ENCODE results near the gene IMPDH1. TPM values are rescaled to one million over a fixed set of nuclear protein-coding genes. Genes with fewer than 3 reads are reported as not detected.

Gene IMPDH1
- total and polyA plus RNA-seq, 9 of the 15 experiments (the other 6 are each of a cell fraction or from before 2014, with no cell fraction given): 0.80 to 118 (median 64.3) TPM

DNA sequence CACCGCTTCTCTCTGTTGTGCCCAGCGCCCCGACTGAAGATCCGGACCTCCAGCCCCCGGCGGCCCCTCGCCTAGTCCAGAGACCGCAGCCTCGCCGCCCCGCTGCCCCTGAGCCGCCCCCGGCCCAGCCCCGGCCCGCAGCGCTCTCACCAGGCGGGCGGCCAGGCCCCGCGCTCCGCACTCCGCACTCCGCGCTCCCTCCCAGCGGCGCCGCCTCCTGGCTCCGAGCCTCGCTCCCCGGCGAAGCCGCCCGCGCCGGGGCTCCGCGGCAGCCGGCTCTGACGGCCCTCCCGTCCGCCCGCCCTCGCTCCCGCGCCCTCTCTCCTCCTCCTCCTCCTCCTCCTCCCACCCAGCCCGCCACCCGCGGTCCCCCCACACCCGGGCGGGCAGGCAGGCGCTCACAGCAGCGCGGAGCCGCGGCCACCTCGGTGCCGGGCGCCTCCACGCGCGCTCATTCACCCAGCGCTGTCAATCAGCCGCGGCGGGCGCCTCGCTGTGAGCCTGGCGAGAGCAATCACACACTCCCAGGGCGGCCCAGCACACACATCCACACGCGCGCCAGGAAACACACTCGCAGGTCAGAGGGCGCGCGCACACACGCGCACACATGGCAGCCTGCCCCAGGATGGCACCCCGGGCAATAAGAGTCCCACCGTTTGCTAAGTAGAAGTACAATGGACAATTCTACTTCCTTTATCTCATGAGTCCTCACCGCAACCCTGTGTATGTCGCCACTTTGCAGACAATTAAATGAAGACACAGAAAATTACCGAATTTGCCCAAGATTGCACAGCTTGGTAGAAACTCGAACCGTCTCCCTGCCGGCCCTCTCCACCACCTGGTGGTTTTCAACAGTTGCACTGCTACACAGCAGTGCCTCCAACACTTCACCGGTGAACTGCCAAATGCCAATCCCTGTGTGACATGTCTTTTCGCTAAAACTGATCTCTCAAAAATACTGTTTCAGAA lies 48.1 kb downstream of the IMPDH1 start, which contains the start of gene PRRT4 (continued):
- TF ChIP-seq BRF2 (IDR thresholded peaks at IDR 0.05; ENCODE audit: borderline replicate concordance, insufficient read depth, insufficient read length): no peak
- TF ChIP-seq ZNF696 (CRISPR knock-in tag; conservative IDR thresholded peaks at IDR 0.05): no peak
- no peak for TF ChIP-seq ZNF398 (CRISPR knock-in tag; IDR thresholded peaks at IDR 0.05)
- TF ChIP-seq TAF15 (IDR thresholded peaks at IDR 0.05; ENCODE audit: low read depth, low read length): no peak
- TF ChIP-seq KDM2B (CRISPR knock-in tag; IDR thresholded peaks at IDR 0.05): 0 out of 2 replicates have a peak, but pooled peaks have one; percentile 25

DNA sequence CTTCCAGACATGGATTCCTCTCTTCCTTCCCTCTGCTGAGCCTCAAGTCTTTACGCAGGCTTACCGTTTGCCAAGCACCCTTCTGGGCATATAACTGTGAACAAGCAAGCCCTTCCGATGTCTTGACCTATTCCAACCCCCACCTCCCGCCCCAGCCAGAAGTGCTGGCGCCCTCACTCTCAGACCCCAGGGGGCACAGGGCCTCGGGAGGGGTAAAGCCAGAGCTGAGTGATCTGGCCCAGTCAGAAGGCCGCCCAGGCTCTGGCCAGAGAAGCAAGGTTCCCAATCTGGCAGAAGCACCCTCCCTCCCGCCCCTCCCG lies 49.5 kb downstream of the IMPDH1 start:
- CTCF ChIA-PET (ENCODE audit: low intra/inter-chr PET ratio): no interaction called here
- H3K4me2 ChIP-seq (ENCODE audit: insufficient read depth, low read length): no peak overlapping the region
- POLR2A ChIA-PET: no interaction called here
- TF ChIP-seq TAF9B (IDR thresholded peaks at IDR 0.05; ENCODE audit: partially characterized antibody): no peak
- no peak for TF ChIP-seq ETV5 (CRISPR knock-in tag; IDR thresholded peaks at IDR 0.05; ENCODE audit: low read depth)
- TF ChIP-seq ZBTB7A (IDR thresholded peaks at IDR 0.05; ENCODE audit: borderline replicate concordance, control insufficient read depth, low read depth, low read length): no peak
- no peak for TF ChIP-seq NR0B1 (IDR thresholded peaks at IDR 0.05; ENCODE audit: partially characterized antibody)
- no peak for TF ChIP-seq L3MBTL2 (IDR thresholded peaks at IDR 0.05)
- TF ChIP-seq FOXJ2 (tag; IDR thresholded peaks at IDR 0.05): no peak
- TF ChIP-seq ZFP91 (CRISPR knock-in tag; IDR thresholded peaks at IDR 0.05): no peak
- TF ChIP-seq CBFA2T3 (IDR thresholded peaks at IDR 0.05): no peak
- no peak for TF ChIP-seq FOS (IDR thresholded peaks at IDR 0.05; ENCODE audit: extremely low read depth, insufficient read length)

More for the DNA sequence above, 49.5 kb downstream of the IMPDH1 start:
- H3K4me1 ChIP-seq (replicated peaks in 1 of 2; ENCODE audit: control insufficient read depth in 2 of 2, insufficient read depth in 2 of 2, low read length in 2 of 2): peaks cover 6 to 21% of the 10 kb centered on the region in 2 experiments; a peak in 3 of 5 replicates
- no peaks in the 10 kb centered on the region; the same call in 1 of the 2 replicates for H4K20me1 ChIP-seq (replicated peaks; ENCODE audit: control insufficient read depth, insufficient read depth, low read length)
- no peak overlapping the region for H3K27ac ChIP-seq (ENCODE audit: extremely low read depth, low read depth, low read length)
- ATAC-seq (no peak), FAIRE-seq (no peak), DNase-seq (ENCODE audit: extremely low read depth in 1 of 4, low spot score in 3 of 4) (no peak)
- no peaks in the 10 kb centered on the region for H3K9me3 ChIP-seq (replicated peaks; ENCODE audit: control insufficient read depth, insufficient read depth, low read depth, low read length)
- no peaks in the 10 kb centered on the region for H3K79me2 ChIP-seq (ENCODE audit: control insufficient read depth, insufficient read depth, low read length)
- no TSS peak for BruUV-seq (replicated peaks)
- no peak overlapping the region for H2AFZ ChIP-seq (ENCODE audit: low read depth, low read length)
- 18% methylated on average over 9 of the region's 9 CpGs for WGBS (ENCODE audit: insufficient coverage, low coverage, missing lambda C conversion rate)
- no peak overlapping the region for H3K4me3 ChIP-seq
- H3K9me1 ChIP-seq (ENCODE audit: control insufficient read depth, insufficient read depth, low read length): no peaks in the 10 kb centered on the region
- no peaks in the 10 kb centered on the region for H3K36me3 ChIP-seq (ENCODE audit: control insufficient read depth, insufficient read depth, low read length)
- peaks cover 60 to 63% of the 10 kb centered on the region in 2 experiments for H3K27me3 ChIP-seq (ENCODE audit: control insufficient read depth in 2 of 2, insufficient read depth in 2 of 2, low read length in 2 of 2)
- intact Hi-C loops (cut with micrococcal nuclease): no loop called here
- in situ Hi-C loops (cut with MboI): no loop called here
- no peak overlapping the region for H3K9ac ChIP-seq (ENCODE audit: insufficient read depth in 1 of 2, low read depth in 2 of 2, low read length in 2 of 2)
